HEK293 (cell line): ENCODE measurements around the gene SLC12A2.

Experiments used
- CTCF ChIA-PET: fragments of 350-600 bp; formaldehyde crosslinking; extraction: SDS; loops from one replicate; lab custom pipeline; 2021; ENCODE audit warnings: antibody characterized with exemption; lab: Yijun Ruan, JAX
- POLR2A ChIA-PET: fragments of 300-600 bp; formaldehyde crosslinking; extraction: SDS; loops from one replicate; lab custom pipeline; 2020; ENCODE audit warnings: antibody characterized with exemption, inconsistent platforms; lab: Yijun Ruan, JAX
- H3K27ac ChIP-seq: fragments of 200-500 bp; sonication (Bioruptor generic); 2 replicates; pipeline ENCODE4 v1.5.1; 2014; ENCODE audit warnings: low read depth, low read length, control low read depth, inconsistent platforms; ENCODE audit errors: extremely low read depth
- H3K36me3 ChIP-seq, 2 experiments: fragments of 200-500 bp in 1 of 2; sonication (Bioruptor generic) in 1 of 2; 1 replicate in 1 of 2; 2 replicates in 1 of 2; pipeline ENCODE4 v1.5.1; 2014 to 2017; ENCODE audit warnings: inconsistent platforms in 2 of 2, low read length in 2 of 2; ENCODE audit not compliant: control insufficient read depth in 2 of 2, insufficient read depth in 1 of 2
- H3K4me1 ChIP-seq: fragments of 200-500 bp; sonication (Bioruptor generic); 2 replicates; pipeline ENCODE4 v1.5.1; 2014; ENCODE audit warnings: mild to moderate bottlenecking, low read length, inconsistent platforms; ENCODE audit not compliant: control insufficient read depth, insufficient read depth
- H3K4me3 ChIP-seq: 2 replicates; pipeline ENCODE4 v1.5.1; 2011; ENCODE audit warnings: low read depth, mild to moderate bottlenecking, control low read depth, low read length, moderate library complexity
- H3K9me3 ChIP-seq: fragments of 200-500 bp; sonication (Bioruptor generic); 2 replicates; pipeline ENCODE4 v1.5.1; 2014; ENCODE audit warnings: low read depth, low read length, inconsistent platforms; ENCODE audit not compliant: control insufficient read depth, insufficient read depth
- KLF1 ChIP-seq: fragments of 450-650 bp; formaldehyde crosslinking; IDR thresholded peaks from 2 replicates; pipeline ENCODE4 v1.5.1; 2016; ENCODE audit warnings: missing biosample characterization, missing genetic modification characterization
- KLF10 ChIP-seq: fragments of 450-650 bp; IDR thresholded peaks from 2 replicates; pipeline ENCODE4 v1.5.1; 2018; ENCODE audit warnings: missing biosample characterization, mild to moderate bottlenecking, missing genetic modification characterization
- PRDM6 ChIP-seq: fragments of 450-650 bp; formaldehyde crosslinking; IDR thresholded peaks from 2 replicates; pipeline ENCODE4 v1.5.1; 2017; ENCODE audit warnings: missing biosample characterization, missing genetic modification characterization
- SP2 ChIP-seq: fragments of 450-650 bp; formaldehyde crosslinking; IDR thresholded peaks from 2 replicates; pipeline ENCODE4 v1.5.1; 2016; ENCODE audit warnings: missing biosample characterization, missing genetic modification characterization
- ZBTB10 ChIP-seq: fragments of 450-650 bp; formaldehyde crosslinking; IDR thresholded peaks from 2 replicates; pipeline ENCODE4 v1.5.1; 2016; ENCODE audit warnings: missing biosample characterization, missing genetic modification characterization
- ZBTB20 ChIP-seq: fragments of 450-650 bp; formaldehyde crosslinking; IDR thresholded peaks from 2 replicates; pipeline ENCODE4 v1.5.1; 2016; ENCODE audit warnings: missing biosample characterization, missing genetic modification characterization
- ZEB2 ChIP-seq: fragments of 450-650 bp; formaldehyde crosslinking; IDR thresholded peaks from 2 replicates; pipeline ENCODE4 v1.5.1; 2016; ENCODE audit warnings: missing biosample characterization, missing genetic modification characterization
- ZNF112 ChIP-seq: fragments of 450-650 bp; formaldehyde crosslinking; IDR thresholded peaks from 2 replicates; pipeline ENCODE4 v1.5.0; 2017; ENCODE audit warnings: missing biosample characterization, missing genetic modification characterization
- ZNF211 ChIP-seq: fragments of 450-650 bp; formaldehyde crosslinking; IDR thresholded peaks from 2 replicates; pipeline ENCODE4 v1.5.1; 2016; ENCODE audit warnings: low read depth, missing biosample characterization, missing genetic modification characterization
- ZNF350 ChIP-seq: fragments of 450-650 bp; formaldehyde crosslinking; IDR thresholded peaks from 2 replicates; pipeline ENCODE4 v1.5.0; 2017; ENCODE audit warnings: missing biosample characterization, mild to moderate bottlenecking, missing genetic modification characterization
- ZNF473 ChIP-seq: fragments of 450-650 bp; formaldehyde crosslinking; IDR thresholded peaks from 2 replicates; pipeline ENCODE4 v1.5.1; 2017; ENCODE audit warnings: missing biosample characterization, missing genetic modification characterization
- ZNF560 ChIP-seq: fragments of 450-650 bp; formaldehyde crosslinking; IDR thresholded peaks from 2 replicates; pipeline ENCODE4 v1.5.1; 2017; ENCODE audit warnings: missing biosample characterization, missing genetic modification characterization, borderline replicate concordance
- ZNF654 ChIP-seq: fragments of 450-650 bp; formaldehyde crosslinking; IDR thresholded peaks from 2 replicates; pipeline ENCODE4 v1.5.1; 2016; ENCODE audit warnings: low read depth, missing biosample characterization, missing genetic modification characterization
- ZNF830 ChIP-seq: fragments of 450-650 bp; IDR thresholded peaks from 2 replicates; pipeline ENCODE4 v1.5.0; 2018; ENCODE audit warnings: missing biosample characterization, missing genetic modification characterization, low read depth, mild to moderate bottlenecking, moderate library complexity
- TF ChIP-seq, protein P1 (sequence below): fragments of 450-650 bp; IDR thresholded peaks from 2 replicates; pipeline ENCODE4 v1.5.1; 2018; ENCODE audit warnings: missing biosample characterization, missing genetic modification characterization
- TF ChIP-seq, protein P2 (sequence below): fragments of 450-650 bp; formaldehyde crosslinking; IDR thresholded peaks from 2 replicates; pipeline ENCODE4 v1.5.1; 2017; ENCODE audit warnings: missing biosample characterization, missing genetic modification characterization
- TF ChIP-seq, protein P3 (sequence below): fragments of 450-650 bp; formaldehyde crosslinking; IDR thresholded peaks from 2 replicates; pipeline ENCODE4 v1.5.1; 2016; ENCODE audit warnings: missing biosample characterization, missing genetic modification characterization

The SLC12A2 gene

DNA sequence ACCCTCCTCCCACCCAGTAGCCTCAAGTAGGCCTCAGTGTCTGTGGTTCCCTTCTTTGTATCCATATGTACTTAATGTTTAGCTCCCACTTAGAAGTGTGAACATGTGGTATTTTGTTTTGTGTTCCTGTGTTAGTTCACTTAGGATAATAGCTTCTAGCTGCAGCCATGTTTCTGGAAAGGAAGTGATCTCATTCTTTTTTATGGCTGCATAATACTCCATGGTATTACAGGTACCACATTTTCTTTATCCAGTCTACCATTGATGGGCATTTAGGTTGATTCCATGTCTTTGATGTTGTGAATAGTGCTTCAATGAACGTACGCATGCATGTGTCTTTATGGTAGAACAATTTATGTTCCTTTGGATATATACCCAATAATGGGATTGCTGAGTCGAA lies 74.8 kb downstream of the SLC12A2 start (continued):
- no peak for TF ChIP-seq PRDM6 (tag by site-specific recombination)
- TF ChIP-seq ZNF112 (tag by site-specific recombination), result no peak

DNA sequence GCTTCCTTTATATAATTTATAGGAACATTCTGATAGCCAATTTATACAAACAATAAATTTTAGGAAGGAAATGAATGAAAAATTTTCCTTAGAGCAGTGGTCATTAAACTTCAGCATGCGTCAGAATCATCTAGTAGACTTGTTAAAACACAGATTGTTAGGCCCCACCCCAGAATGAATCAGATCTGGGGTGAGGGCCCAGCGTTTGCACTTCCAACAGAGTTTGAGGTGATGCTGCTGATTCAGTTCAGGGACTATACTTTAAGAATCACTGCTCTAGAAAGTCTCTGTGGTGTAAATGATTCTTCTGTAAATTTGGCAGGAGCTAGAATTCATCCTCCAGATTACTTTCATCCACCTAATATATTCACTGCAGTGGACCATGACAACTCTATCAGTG lies 80.4 kb downstream of the SLC12A2 start:
- CTCF ChIA-PET, result no interaction called here

More for the DNA sequence above, 80.4 kb downstream of the SLC12A2 start:
- Histone ChIP-seq H3K4me1 (peaks cover 3% of the 10 kb centered on the region; the same call in 1 of the 2 replicates), H3K4me3 (no peak overlapping the region), H3K9me3 (no peaks in the 10 kb centered on the region), H3K36me3 (peaks cover 8 to 28% of the 10 kb centered on the region in 2 experiments; a peak in 1 of 3 replicates), H3K27ac (no peak overlapping the region)
- no peak for TF ChIP-seq ZEB2 (tag by site-specific recombination)
- TF ChIP-seq, protein P1, sequence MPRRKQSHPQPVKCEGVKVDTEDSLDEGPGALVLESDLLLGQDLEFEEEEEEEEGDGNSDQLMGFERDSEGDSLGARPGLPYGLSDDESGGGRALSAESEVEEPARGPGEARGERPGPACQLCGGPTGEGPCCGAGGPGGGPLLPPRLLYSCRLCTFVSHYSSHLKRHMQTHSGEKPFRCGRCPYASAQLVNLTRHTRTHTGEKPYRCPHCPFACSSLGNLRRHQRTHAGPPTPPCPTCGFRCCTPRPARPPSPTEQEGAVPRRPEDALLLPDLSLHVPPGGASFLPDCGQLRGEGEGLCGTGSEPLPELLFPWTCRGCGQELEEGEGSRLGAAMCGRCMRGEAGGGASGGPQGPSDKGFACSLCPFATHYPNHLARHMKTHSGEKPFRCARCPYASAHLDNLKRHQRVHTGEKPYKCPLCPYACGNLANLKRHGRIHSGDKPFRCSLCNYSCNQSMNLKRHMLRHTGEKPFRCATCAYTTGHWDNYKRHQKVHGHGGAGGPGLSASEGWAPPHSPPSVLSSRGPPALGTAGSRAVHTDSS (tag by site-specific recombination), result no peak
- TF ChIP-seq, protein P2, sequence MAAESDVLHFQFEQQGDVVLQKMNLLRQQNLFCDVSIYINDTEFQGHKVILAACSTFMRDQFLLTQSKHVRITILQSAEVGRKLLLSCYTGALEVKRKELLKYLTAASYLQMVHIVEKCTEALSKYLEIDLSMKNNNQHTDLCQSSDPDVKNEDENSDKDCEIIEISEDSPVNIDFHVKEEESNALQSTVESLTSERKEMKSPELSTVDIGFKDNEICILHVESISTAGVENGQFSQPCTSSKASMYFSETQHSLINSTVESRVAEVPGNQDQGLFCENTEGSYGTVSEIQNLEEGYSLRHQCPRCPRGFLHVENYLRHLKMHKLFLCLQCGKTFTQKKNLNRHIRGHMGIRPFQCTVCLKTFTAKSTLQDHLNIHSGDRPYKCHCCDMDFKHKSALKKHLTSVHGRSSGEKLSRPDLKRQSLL, result no peak
- no peak for TF ChIP-seq KLF10
- no peak for TF ChIP-seq ZNF350 (tag by site-specific recombination)
- no peak for TF ChIP-seq ZNF211 (tag by site-specific recombination)
- TF ChIP-seq ZNF830 (tag by site-specific recombination), result no peak
- TF ChIP-seq ZNF654 (tag by site-specific recombination), result no peak
- TF ChIP-seq, protein P3, sequence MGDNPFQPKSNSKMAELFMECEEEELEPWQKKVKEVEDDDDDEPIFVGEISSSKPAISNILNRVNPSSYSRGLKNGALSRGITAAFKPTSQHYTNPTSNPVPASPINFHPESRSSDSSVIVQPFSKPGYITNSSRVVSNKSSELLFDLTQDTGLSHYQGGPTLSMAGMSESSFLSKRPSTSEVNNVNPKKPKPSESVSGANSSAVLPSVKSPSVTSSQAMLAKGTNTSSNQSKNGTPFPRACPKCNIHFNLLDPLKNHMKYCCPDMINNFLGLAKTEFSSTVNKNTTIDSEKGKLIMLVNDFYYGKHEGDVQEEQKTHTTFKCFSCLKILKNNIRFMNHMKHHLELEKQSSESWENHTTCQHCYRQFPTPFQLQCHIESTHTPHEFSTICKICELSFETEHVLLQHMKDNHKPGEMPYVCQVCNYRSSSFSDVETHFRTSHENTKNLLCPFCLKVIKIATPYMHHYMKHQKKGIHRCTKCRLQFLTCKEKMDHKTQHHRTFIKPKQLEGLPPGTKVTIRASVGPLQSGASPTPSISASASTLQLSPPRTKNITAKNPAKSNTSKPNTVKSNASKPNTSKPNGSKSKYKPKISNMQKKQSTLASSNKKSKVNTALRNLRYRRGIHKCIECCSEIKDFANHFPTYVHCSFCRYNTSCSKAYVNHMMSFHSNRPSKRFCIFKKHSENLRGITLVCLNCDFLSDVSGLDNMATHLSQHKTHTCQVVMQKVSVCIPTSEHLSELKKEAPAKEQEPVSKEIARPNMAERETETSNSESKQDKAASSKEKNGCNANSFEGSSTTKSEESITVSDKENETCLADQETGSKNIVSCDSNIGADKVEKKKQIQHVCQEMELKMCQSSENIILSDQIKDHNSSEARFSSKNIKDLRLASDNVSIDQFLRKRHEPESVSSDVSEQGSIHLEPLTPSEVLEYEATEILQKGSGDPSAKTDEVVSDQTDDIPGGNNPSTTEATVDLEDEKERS (tag by site-specific recombination), result no peak
- TF ChIP-seq ZBTB10 (tag by site-specific recombination), result no peak
- TF ChIP-seq ZNF473 (tag by site-specific recombination), result no peak
- no peak for TF ChIP-seq KLF1 (tag by site-specific recombination)
- no peak for TF ChIP-seq ZNF560
- no peak for TF ChIP-seq SP2
- TF ChIP-seq ZBTB20 (tag by site-specific recombination), result no peak
- POLR2A ChIA-PET, result no interaction called here
